Ishikawa (cell line): ENCODE data around the gene TOR1B.

Experiments used
- CEBPB ChIP-seq: IDR thresholded peaks from 2 replicates; pipeline ENCODE4 v1.6.1; 2012
- EGR1 ChIP-seq: IDR thresholded peaks from 2 replicates; pipeline ENCODE4 v1.6.1; 2012
- EP300 ChIP-seq: IDR thresholded peaks from 2 replicates; pipeline ENCODE4 v1.6.1; 2012; ENCODE audit warnings: borderline replicate concordance
- FOXM1 ChIP-seq: IDR thresholded peaks from 2 replicates; pipeline ENCODE4 v1.6.1; 2012; ENCODE audit warnings: low read depth, borderline replicate concordance
- MAX ChIP-seq: IDR thresholded peaks from 2 replicates; pipeline ENCODE4 v1.6.1; 2012
- RAD21 ChIP-seq: IDR thresholded peaks from 2 replicates; pipeline ENCODE4 v1.6.1; 2012; ENCODE audit warnings: low read depth
- TAF1 ChIP-seq: IDR thresholded peaks from 2 replicates; pipeline ENCODE4 v1.6.1; 2012; ENCODE audit warnings: low read depth, mild to moderate bottlenecking
- TF ChIP-seq, protein P1 (sequence below): IDR thresholded peaks from 2 replicates; pipeline ENCODE4 v1.6.1; 2012; ENCODE audit warnings: low read depth, mild to moderate bottlenecking

GRCh38 chr9:129770741-129771140 lies 32.2 kb upstream of the TOR1B start:
- TF ChIP-seq RAD21: no peak
- TF ChIP-seq EP300: no peak
- TF ChIP-seq FOXM1: no peak
- no peak for TF ChIP-seq TAF1
- TF ChIP-seq CEBPB: no peak
- TF ChIP-seq, protein P1, sequence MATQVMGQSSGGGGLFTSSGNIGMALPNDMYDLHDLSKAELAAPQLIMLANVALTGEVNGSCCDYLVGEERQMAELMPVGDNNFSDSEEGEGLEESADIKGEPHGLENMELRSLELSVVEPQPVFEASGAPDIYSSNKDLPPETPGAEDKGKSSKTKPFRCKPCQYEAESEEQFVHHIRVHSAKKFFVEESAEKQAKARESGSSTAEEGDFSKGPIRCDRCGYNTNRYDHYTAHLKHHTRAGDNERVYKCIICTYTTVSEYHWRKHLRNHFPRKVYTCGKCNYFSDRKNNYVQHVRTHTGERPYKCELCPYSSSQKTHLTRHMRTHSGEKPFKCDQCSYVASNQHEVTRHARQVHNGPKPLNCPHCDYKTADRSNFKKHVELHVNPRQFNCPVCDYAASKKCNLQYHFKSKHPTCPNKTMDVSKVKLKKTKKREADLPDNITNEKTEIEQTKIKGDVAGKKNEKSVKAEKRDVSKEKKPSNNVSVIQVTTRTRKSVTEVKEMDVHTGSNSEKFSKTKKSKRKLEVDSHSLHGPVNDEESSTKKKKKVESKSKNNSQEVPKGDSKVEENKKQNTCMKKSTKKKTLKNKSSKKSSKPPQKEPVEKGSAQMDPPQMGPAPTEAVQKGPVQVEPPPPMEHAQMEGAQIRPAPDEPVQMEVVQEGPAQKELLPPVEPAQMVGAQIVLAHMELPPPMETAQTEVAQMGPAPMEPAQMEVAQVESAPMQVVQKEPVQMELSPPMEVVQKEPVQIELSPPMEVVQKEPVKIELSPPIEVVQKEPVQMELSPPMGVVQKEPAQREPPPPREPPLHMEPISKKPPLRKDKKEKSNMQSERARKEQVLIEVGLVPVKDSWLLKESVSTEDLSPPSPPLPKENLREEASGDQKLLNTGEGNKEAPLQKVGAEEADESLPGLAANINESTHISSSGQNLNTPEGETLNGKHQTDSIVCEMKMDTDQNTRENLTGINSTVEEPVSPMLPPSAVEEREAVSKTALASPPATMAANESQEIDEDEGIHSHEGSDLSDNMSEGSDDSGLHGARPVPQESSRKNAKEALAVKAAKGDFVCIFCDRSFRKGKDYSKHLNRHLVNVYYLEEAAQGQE: no peak
- no peak for TF ChIP-seq MAX
- TF ChIP-seq EGR1: no peak
